DOHH2 (cell line): ENCODE results near the gene SHROOM2.

Experiments
- H3F3A ChIP-seq: fragments of 200-600 bp; sonication (generic), shearing (Covaris generic); 2 replicates; pipeline ENCODE4 v1.6.0; 2016; ENCODE audit warnings: antibody characterized with exemption, mild to moderate bottlenecking; ENCODE audit not compliant: control insufficient read depth, insufficient read depth
- H3K27ac ChIP-seq: fragments of 200-600 bp; sonication (generic); 2 replicates; pipeline ENCODE4 v1.5.1; 2014; ENCODE audit warnings: low read depth, mild to moderate bottlenecking, low read length, moderate library complexity
- H3K27me3 ChIP-seq: fragments of 200-600 bp; sonication (generic); 2 replicates; pipeline ENCODE4 v1.6.1; 2014; ENCODE audit warnings: mild to moderate bottlenecking, low read length, mixed read lengths; ENCODE audit not compliant: control insufficient read depth
- H3K36me3 ChIP-seq: fragments of 200-600 bp; sonication (generic); 2 replicates; pipeline ENCODE4 v1.6.1; 2014; ENCODE audit warnings: mild to moderate bottlenecking, low read length, moderate library complexity, mixed read lengths; ENCODE audit not compliant: control insufficient read depth
- H3K4me1 ChIP-seq: fragments of 200-600 bp; sonication (generic); 2 replicates; pipeline ENCODE4 v1.6.1; 2014; ENCODE audit warnings: mild to moderate bottlenecking, low read length, mixed read lengths; ENCODE audit not compliant: control insufficient read depth
- H3K4me2 ChIP-seq: fragments of 200-600 bp; sonication (generic); 2 replicates; pipeline ENCODE4 v1.6.0; 2014; ENCODE audit warnings: mild to moderate bottlenecking, low read length, moderate library complexity
- H3K4me3 ChIP-seq: fragments of 200-600 bp; sonication (generic); 2 replicates; pipeline ENCODE4 v1.5.1; 2014; ENCODE audit warnings: mild to moderate bottlenecking, low read length, mixed read lengths
- H3K79me2 ChIP-seq: fragments of 200-600 bp; sonication (generic); 2 replicates; pipeline ENCODE4 v1.6.1; 2014; ENCODE audit warnings: mild to moderate bottlenecking, low read length, mixed read lengths; ENCODE audit not compliant: control insufficient read depth
- H3K9me2 ChIP-seq: fragments of 200-600 bp; sonication (generic); replicated peaks from 2 replicates; pipeline ENCODE4 v1.6.1; 2014; ENCODE audit warnings: mild to moderate bottlenecking, low read length, mixed read lengths; ENCODE audit not compliant: control insufficient read depth
- H3K9me3 ChIP-seq: fragments of 200-600 bp; sonication (generic); 2 replicates; pipeline ENCODE4 v1.6.1; 2014; ENCODE audit warnings: antibody characterized with exemption, low read length, mixed read lengths; ENCODE audit not compliant: control insufficient read depth, insufficient read depth
- H4K20me1 ChIP-seq: fragments of 200-600 bp; sonication (generic); 2 replicates; pipeline ENCODE4 v1.6.0; 2014; ENCODE audit warnings: low read depth, mild to moderate bottlenecking, antibody characterized with exemption, low read length, moderate library complexity; ENCODE audit not compliant: control insufficient read depth, insufficient read depth
- CTCF ChIP-seq: fragments of 200-600 bp; sonication (generic); IDR thresholded peaks from one replicate; pipeline ENCODE4 v1.5.1; 2014; ENCODE audit warnings: antibody characterized with exemption, mild to moderate bottlenecking, low read depth, low read length; ENCODE audit not compliant: poor library complexity, severe bottlenecking
- EZH2phosphoT487 ChIP-seq: fragments of 200-600 bp; sonication (generic); IDR thresholded peaks from 2 replicates; pipeline ENCODE4 v1.6.1; 2017; ENCODE audit warnings: borderline replicate concordance, mild to moderate bottlenecking, antibody characterized with exemption, low read length, moderate library complexity, mixed read lengths

The SHROOM2 gene

GRCh38 chrX:9842541-9842940 lies 56.3 kb downstream of the SHROOM2 start:
- TF ChIP-seq CTCF (no peak), EZH2phosphoT487 (no peak)
- H3K27ac ChIP-seq, result no peak overlapping the region
- H3K79me2 ChIP-seq, result no peaks in the 10 kb centered on the region
- H3K36me3 ChIP-seq, result no peaks in the 10 kb centered on the region
- no peaks in the 10 kb centered on the region for H3K9me2 ChIP-seq
- H3F3A ChIP-seq, result no peaks in the 10 kb centered on the region
- no peaks in the 10 kb centered on the region for H3K27me3 ChIP-seq
- no peaks in the 10 kb centered on the region for H3K4me1 ChIP-seq
- no peak overlapping the region for H3K4me3 ChIP-seq
- no peaks in the 10 kb centered on the region for H3K9me3 ChIP-seq
- H4K20me1 ChIP-seq, result no peaks in the 10 kb centered on the region
- H3K4me2 ChIP-seq, result no peak overlapping the region

- no peak overlapping the region for H3K27ac ChIP-seq
Measured at GRCh38 chrX:9844936-9845577, 58.8 kb downstream of the SHROOM2 start.

GRCh38 chrX:9845578-9845952 lies 59.3 kb downstream of the SHROOM2 start:
- Histone ChIP-seq H3K27me3 (no peaks in the 10 kb centered on the region), H4K20me1 (no peaks in the 10 kb centered on the region), H3K9me3 (no peaks in the 10 kb centered on the region), H3K4me1 (no peaks in the 10 kb centered on the region), H3K4me2 (no peak overlapping the region), H3K27ac (no peak overlapping the region), H3K79me2 (no peaks in the 10 kb centered on the region), H3K9me2 (no peaks in the 10 kb centered on the region), H3K4me3 (no peak overlapping the region), H3F3A (no peaks in the 10 kb centered on the region), H3K36me3 (no peaks in the 10 kb centered on the region)
- TF ChIP-seq EZH2phosphoT487, result no peak
- no peak for TF ChIP-seq CTCF

More at GRCh38 chrX:9844936-9845577, 58.8 kb downstream of the SHROOM2 start:
- H3K36me3 ChIP-seq, result no peaks in the 10 kb centered on the region
- TF ChIP-seq CTCF (no peak), EZH2phosphoT487 (no peak)
- no peaks in the 10 kb centered on the region for H3K79me2 ChIP-seq
- H3K4me2 ChIP-seq, result no peak overlapping the region
- H3K9me3 ChIP-seq, result no peaks in the 10 kb centered on the region
- H3K4me1 ChIP-seq, result no peaks in the 10 kb centered on the region
- H3K4me3 ChIP-seq, result no peak overlapping the region
- no peaks in the 10 kb centered on the region for H4K20me1 ChIP-seq
- H3K9me2 ChIP-seq, result no peaks in the 10 kb centered on the region
- no peaks in the 10 kb centered on the region for H3K27me3 ChIP-seq
- no peaks in the 10 kb centered on the region for H3F3A ChIP-seq
